ENCODE data around the gene DCTN2.
"Not testable (repeated sequence)": the region's sequence is repeated elsewhere in the genome, so short reads cannot be mapped to it uniquely, and the experiment has no call there.

DCTN2 gene

GRCh38 chr12:57515408-57515933, 31.5 kb downstream of the DCTN2 start:
- no peak for DNase-seq (ENCODE audit: low spot score)

GRCh38 chr12:57514720-57515407, 32.1 kb downstream of the DCTN2 start:
- no peak for DNase-seq (ENCODE audit: low spot score)

GRCh38 chr12:57514246-57514645, 32.7 kb downstream of the DCTN2 start:
- not testable (repeated sequence) for DNase-seq (ENCODE audit: low spot score)

GRCh38 chr12:57513677-57514076, 33.3 kb downstream of the DCTN2 start:
- DNase-seq (ENCODE audit: low spot score), result not testable (repeated sequence)

GRCh38 chr12:57513266-57513665, 33.7 kb downstream of the DCTN2 start:
- DNase-seq (ENCODE audit: low spot score), result no peak

- no peak for DNase-seq (ENCODE audit: low spot score)
Measured at GRCh38 chr12:57512665-57513064, 34.3 kb downstream of the DCTN2 start.

- DNase-seq (ENCODE audit: low spot score), result no peak
Measured at GRCh38 chr12:57511588-57512325, 35.2 kb downstream of the DCTN2 start.

GRCh38 chr12:57511161-57511560, 35.8 kb downstream of the DCTN2 start:
- no peak for DNase-seq (ENCODE audit: low spot score)

- DNase-seq (ENCODE audit: low spot score), result not testable (repeated sequence)
Measured at GRCh38 chr12:57507796-57508195, 39.2 kb downstream of the DCTN2 start.

- not testable (repeated sequence) for DNase-seq (ENCODE audit: low spot score)
Measured at GRCh38 chr12:57506541-57506940, 40.5 kb downstream of the DCTN2 start.

GRCh38 chr12:57502311-57502969, 44.6 kb downstream of the DCTN2 start:
- not testable (repeated sequence) for DNase-seq (ENCODE audit: low spot score)

- DNase-seq (ENCODE audit: low spot score), result no peak
Measured at GRCh38 chr12:57500213-57500612, 46.8 kb downstream of the DCTN2 start.

- no peak for DNase-seq (ENCODE audit: low spot score)
Measured at GRCh38 chr12:57498571-57498970, 48.4 kb downstream of the DCTN2 start.

- DNase-seq (ENCODE audit: low spot score), result no peak
Measured at GRCh38 chr12:57498132-57498502, 48.9 kb downstream of the DCTN2 start.

GRCh38 chr12:57497223-57498131, 49.5 kb downstream of the DCTN2 start:
- no peak for DNase-seq (ENCODE audit: low spot score)

GRCh38 chr12:57496822-57497221, 50.2 kb downstream of the DCTN2 start:
- no peak for DNase-seq (ENCODE audit: low spot score)

- not testable (repeated sequence) for DNase-seq (ENCODE audit: low spot score)
Measured at GRCh38 chr12:57495051-57495701, 51.8 kb downstream of the DCTN2 start.

- DNase-seq (ENCODE audit: low spot score), result no peak
Measured at GRCh38 chr12:57491393-57492280, 55.4 kb downstream of the DCTN2 start.

GRCh38 chr12:57490126-57490525, 56.9 kb downstream of the DCTN2 start:
- no peak for DNase-seq (ENCODE audit: low spot score)

GRCh38 chr12:57489157-57489641, 57.8 kb downstream of the DCTN2 start:
- no peak for DNase-seq (ENCODE audit: low spot score)
